ENCODE data around the gene DDX1. TPM values are rescaled to one million over a fixed set of nuclear protein-coding genes. Genes with fewer than 3 reads are reported as not detected.

Gene DDX1
- total RNA-seq, 2 experiments from 2014 or later: 42.7 to 91.8 TPM

GRCh38 chr2:15616850-15617777 is 25.4 kb downstream of the DDX1 start:
- CTCF ChIA-PET (ENCODE audit: unreplicated experiment): no interaction called here

GRCh38 chr2:15617778-15618448 is 26.2 kb downstream of the DDX1 start:
- H2AFZ ChIP-seq (ENCODE audit: low read length): no peak overlapping the region
- no peaks in the 10 kb centered on the region for H3K4me1 ChIP-seq (ENCODE audit: insufficient read depth, low read length, poor library complexity, severe bottlenecking)
- peaks cover 94% of the 10 kb centered on the region for H3K36me3 ChIP-seq (ENCODE audit: insufficient read depth, low read length)
- H4K20me1 ChIP-seq (ENCODE audit: insufficient read depth, low read length): no peaks in the 10 kb centered on the region
- TF ChIP-seq CTCF (conservative IDR thresholded peaks at IDR 0.05; ENCODE audit: low read length) (no peak), EZH2phosphoT487 (IDR thresholded peaks at IDR 0.05; ENCODE audit: borderline replicate concordance, low read depth, low read length) (no peak)
- no peak for DNase-seq (ENCODE audit: low spot score)
- H3K9me2 ChIP-seq (ENCODE audit: insufficient read depth, low read length): no peaks in the 10 kb centered on the region
- no peak overlapping the region for H3K4me2 ChIP-seq (ENCODE audit: low read length)
- no TSS peak for BruUV-seq (replicated peaks)
- intact Hi-C loops (cut with micrococcal nuclease; ENCODE audit: unreplicated experiment): no loop called here
- ChIA-PET CTCF (ENCODE audit: unreplicated experiment) (no interaction called here), POLR2A (no interaction called here)
- no peaks in the 10 kb centered on the region for H3K79me2 ChIP-seq (ENCODE audit: insufficient read depth, low read depth, low read length)
- H3K4me3 ChIP-seq (ENCODE audit: low read depth, low read length, poor library complexity, severe bottlenecking): no peak overlapping the region
- no peak overlapping the region for H3K27ac ChIP-seq (ENCODE audit: low read depth, low read length, poor library complexity, severe bottlenecking)
- H3K9me3 ChIP-seq (ENCODE audit: low read length): no peaks in the 10 kb centered on the region

More at GRCh38 chr2:15616850-15617777, 25.4 kb downstream of the DDX1 start:
- Histone ChIP-seq H3K9me2 (ENCODE audit: insufficient read depth, low read length) (no peaks in the 10 kb centered on the region), H3K9me3 (ENCODE audit: low read length) (no peaks in the 10 kb centered on the region), H3K4me3 (ENCODE audit: low read depth, low read length, poor library complexity, severe bottlenecking) (no peak overlapping the region), H3K4me1 (ENCODE audit: insufficient read depth, low read length, poor library complexity, severe bottlenecking) (no peaks in the 10 kb centered on the region), H4K20me1 (ENCODE audit: insufficient read depth, low read length) (no peaks in the 10 kb centered on the region), H3K36me3 (ENCODE audit: insufficient read depth, low read length) (peaks cover 86% of the 10 kb centered on the region), H3K79me2 (ENCODE audit: insufficient read depth, low read depth, low read length) (no peaks in the 10 kb centered on the region), H2AFZ (ENCODE audit: low read length) (no peak overlapping the region), H3K4me2 (ENCODE audit: low read length) (no peak overlapping the region), H3K27ac (ENCODE audit: low read depth, low read length, poor library complexity, severe bottlenecking) (no peak overlapping the region)
- BruUV-seq (replicated peaks): no TSS peak
- DNase-seq (ENCODE audit: low spot score): no peak
- POLR2A ChIA-PET: interaction anchor here (0.5 to 0.7 kb wide), 2 partner anchors 890 to 1915 kb away, joined by 3 read pairs; no protein-coding TSS in a partner anchor
- intact Hi-C loops (cut with micrococcal nuclease; ENCODE audit: unreplicated experiment): no loop called here
- TF ChIP-seq EZH2phosphoT487 (IDR thresholded peaks at IDR 0.05; ENCODE audit: borderline replicate concordance, low read depth, low read length): no peak
- no peak for TF ChIP-seq CTCF (conservative IDR thresholded peaks at IDR 0.05; ENCODE audit: low read length)
